Neural progenitor cell (in vitro differentiated cells): ENCODE results near the gene KCTD16.

ENCODE experiments used
- CTCF ChIP-seq: fragments of 200-600 bp; sonication (generic); IDR thresholded peaks from 2 replicates; pipeline ENCODE4 v1.5.1; 2017; ENCODE audit warnings: antibody characterized with exemption, mild to moderate bottlenecking
- EZH2 ChIP-seq: fragments of 200-600 bp; sonication (generic); IDR thresholded peaks from 2 replicates; pipeline ENCODE4 v1.6.1; 2017; ENCODE audit warnings: antibody characterized with exemption, mild to moderate bottlenecking, moderate library complexity

GRCh38 chr5:144126707-144127106 is 44.0 kb upstream of the KCTD16 start:
- TF ChIP-seq CTCF = no peak
- TF ChIP-seq EZH2 = no peak
